GM12875 (cell line): ENCODE measurements around the gene WBP1L.
"Not testable (repeated sequence)": the region's sequence is repeated elsewhere in the genome, so short reads cannot be mapped to it uniquely, and the experiment has no call there.

Source experiments
- H3K4me3 ChIP-seq: one replicate; pipeline ENCODE4 v1.5.1; 2011; ENCODE audit warnings: low read depth, low read length, control low read depth
- TF ChIP-seq, protein P1 (sequence below): IDR thresholded peaks from 2 replicates; pipeline ENCODE4 v1.5.1; 2011; ENCODE audit warnings: low read depth, mild to moderate bottlenecking, control low read depth, inconsistent platforms, low read length, moderate library complexity, borderline replicate concordance; ENCODE audit not compliant: insufficient read depth

The WBP1L gene

DNA sequence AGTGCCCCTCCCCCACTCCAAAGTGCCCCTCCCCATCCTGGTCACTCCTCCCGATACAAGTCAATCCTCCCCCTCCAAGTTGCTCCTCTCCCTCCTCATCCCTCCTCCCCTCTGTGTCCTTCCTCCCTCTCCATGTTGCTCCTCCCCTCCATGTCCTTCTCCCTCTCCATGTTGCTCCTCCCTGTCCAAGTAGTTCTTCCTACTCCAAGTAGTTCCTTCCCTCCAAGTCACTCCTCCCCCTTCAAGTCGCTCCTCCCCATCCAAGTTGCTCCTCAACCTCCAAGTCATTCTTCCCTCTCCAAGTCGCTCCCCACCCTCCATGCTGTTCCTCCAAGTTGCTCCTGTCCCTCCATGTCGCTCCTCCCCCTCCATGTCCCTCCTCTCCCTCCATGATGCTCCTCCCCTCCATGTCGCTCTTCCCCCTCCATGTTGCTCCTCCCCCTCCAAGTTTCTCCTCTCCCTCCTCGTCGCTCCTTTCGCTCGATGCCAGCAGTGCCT is 8.6 kb upstream of the WBP1L start:
- TF ChIP-seq, protein P1, sequence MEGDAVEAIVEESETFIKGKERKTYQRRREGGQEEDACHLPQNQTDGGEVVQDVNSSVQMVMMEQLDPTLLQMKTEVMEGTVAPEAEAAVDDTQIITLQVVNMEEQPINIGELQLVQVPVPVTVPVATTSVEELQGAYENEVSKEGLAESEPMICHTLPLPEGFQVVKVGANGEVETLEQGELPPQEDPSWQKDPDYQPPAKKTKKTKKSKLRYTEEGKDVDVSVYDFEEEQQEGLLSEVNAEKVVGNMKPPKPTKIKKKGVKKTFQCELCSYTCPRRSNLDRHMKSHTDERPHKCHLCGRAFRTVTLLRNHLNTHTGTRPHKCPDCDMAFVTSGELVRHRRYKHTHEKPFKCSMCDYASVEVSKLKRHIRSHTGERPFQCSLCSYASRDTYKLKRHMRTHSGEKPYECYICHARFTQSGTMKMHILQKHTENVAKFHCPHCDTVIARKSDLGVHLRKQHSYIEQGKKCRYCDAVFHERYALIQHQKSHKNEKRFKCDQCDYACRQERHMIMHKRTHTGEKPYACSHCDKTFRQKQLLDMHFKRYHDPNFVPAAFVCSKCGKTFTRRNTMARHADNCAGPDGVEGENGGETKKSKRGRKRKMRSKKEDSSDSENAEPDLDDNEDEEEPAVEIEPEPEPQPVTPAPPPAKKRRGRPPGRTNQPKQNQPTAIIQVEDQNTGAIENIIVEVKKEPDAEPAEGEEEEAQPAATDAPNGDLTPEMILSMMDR = no peak
- H3K4me3 ChIP-seq = no peak overlapping the region

DNA sequence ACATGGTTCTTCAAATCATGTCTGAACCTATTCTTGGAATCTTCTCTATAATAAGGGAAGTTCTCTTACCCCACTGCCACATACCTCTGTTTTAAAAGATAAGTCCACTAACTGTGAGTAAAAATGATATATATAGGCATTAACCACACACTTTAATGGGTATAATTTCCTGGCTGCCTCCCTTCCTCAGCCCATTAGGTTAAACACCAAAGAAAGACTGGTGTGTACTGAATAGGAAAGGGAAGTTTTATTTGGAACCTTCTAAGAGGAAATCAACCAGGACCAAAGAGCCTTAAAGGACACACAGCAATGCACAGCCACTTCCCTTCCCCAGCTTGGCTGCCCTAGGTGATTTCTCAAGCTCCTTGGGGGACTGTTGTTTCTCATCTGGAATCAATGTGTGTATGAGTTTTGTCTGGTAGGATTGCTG is 5.0 kb upstream of the WBP1L start:
- TF ChIP-seq, protein P1 = no peak
- no peak overlapping the region for H3K4me3 ChIP-seq

DNA sequence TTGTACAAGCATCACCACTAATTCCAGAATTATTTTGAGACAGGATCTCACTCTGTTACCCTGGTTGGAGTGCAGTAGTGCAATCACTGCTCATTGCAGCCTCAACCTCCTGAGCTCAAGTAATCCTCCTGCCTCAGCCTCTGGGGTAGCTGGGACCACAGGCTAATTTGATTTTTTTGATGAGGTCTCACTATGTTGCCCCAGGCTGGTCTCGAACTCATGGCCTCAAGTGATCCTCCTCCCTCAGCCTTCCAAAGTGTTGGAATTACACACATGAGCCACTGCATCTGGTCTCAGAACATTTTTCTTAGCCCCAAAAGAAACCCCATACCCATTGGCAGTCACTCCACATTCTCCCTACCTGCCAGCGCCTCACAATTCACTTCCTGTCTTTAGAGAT is 3.5 kb upstream of the WBP1L start:
- no peak overlapping the region for H3K4me3 ChIP-seq

DNA sequence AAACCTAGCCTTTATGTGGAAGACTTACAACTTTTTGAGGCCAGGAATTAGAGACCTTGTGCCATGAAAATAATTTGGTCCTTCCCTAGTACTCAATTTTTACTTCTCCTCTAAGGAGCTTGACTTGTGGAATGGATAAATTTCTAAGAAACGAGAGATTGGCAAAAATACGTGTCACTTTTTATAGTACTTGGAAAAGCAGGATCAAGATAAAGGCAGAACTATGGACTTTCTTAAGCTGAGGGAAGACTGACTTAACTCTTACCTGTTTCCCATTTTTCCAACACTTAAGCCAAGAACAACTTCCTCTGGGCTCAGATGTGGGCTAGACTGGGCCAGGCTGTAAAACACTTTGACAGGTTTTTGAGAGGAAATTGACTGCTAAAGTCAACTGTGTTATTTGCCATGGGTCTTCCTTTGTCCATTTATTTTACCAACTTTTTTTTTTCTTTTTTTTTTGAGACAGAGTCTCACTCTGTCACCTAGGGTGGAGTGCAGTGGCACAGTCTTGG is 2.0 kb upstream of the WBP1L start:
- no peak overlapping the region for H3K4me3 ChIP-seq
- TF ChIP-seq, protein P1 = no peak

More for the DNA sequence above, 3.5 kb upstream of the WBP1L start:
- TF ChIP-seq, protein P1 = no peak

DNA sequence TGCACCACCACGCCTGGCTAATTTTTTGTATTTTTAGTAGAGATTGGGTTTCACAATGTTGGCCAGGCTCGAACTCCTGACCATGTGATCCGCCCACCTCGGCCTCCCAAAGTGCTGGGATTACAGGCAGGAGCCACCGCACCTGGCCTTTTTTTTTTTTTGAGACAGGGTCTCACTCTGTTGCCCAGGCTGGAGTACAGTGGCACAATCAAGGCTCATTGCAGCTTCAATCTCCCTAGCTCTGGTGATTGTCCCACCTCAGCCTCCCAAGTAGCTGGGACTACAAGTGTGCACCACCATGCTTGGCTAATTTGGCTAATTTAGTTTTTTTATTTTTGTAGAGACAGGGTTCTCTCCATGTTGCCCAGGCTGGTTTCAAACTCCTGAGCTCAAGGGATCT is 1.4 kb upstream of the WBP1L start:
- not testable (repeated sequence) for H3K4me3 ChIP-seq

DNA sequence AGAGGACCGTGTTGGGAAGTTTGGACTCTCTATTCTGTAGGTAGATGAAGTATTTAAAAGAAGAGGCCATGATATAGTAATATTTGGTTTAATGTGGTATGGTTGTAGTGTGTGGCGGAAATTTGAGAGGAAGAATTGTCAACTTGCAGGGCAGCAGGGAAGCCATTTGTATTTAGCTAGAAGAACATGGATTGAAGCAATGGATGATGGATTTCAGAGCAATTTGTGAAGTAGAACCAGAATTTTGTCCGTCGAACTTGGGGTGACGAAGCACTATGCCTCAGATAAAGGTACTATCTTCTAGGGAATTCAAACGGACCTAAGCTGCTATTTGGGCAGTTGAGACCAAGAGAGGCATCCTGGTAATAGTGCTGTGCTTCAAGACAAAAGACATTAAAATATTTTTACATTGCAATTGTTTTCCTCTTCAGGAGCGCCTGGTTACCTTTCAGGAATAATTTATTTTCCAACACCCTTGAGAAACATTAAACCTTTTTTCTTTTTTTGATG is 615 bp upstream of the WBP1L start:
- H3K4me3 ChIP-seq = no peak overlapping the region
- TF ChIP-seq, protein P1 = no peak

DNA sequence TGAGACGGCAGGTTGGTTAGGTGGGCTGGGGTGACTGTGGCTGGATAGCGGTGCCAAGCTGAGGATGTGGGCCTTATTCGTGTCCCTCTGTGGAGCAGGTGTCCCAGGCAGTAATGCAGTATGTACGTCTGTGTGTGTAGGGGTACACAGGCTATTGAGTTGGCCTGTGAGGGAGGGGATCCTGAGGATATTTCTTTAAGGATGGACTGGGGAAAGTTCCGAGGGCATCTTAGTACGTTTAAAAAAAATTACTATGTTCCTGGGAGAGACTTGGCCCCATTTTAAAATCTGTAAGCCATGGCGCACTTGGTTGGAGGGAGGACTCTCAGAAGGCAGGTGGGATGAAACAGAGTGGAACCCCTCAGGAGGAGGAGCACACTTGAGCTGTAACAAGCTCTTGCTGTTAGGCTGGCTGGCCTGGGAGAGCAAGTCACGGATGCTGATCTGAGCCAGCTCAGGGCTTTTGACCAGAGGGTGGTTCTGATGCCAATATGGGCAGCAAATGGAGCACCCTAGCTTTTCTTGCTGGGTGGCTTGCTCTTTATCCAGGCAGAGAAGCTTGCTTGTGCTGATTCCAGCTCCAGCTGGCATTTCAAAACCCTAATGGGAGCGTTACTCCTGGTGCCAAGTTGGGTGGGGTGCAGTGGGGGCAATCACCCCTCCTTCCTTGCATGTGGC is 765 bp downstream of the WBP1L start:
- TF ChIP-seq, protein P1 = no peak

More for the DNA sequence above, 765 bp downstream of the WBP1L start:
- H3K4me3 ChIP-seq = peak overlapping the region; percentile 83
